Stimulated activated effector memory CD8-positive, alpha-beta T cell treated with anti-CD3 and anti-CD28 coated beads, Interleukin-12 subunit alpha, Interleukin-12 subunit beta, amount 100 ng/mL, for 72 hours (primary cell): ENCODE data around the gene CD63.

Experiments
- ATAC-seq: fragments of 150-1000 bp; cut with Tn5 transposase; 2 replicates; pipeline ENCODE4 v1.10.0; 2021
- DNase-seq, 2 donors: peaks; one replicate each; pipeline ENCODE4 v3.0.0; 2021 to 2022; ENCODE audit warnings: low spot score in 2 of 2
- H3K27ac Mint-ChIP-seq: one replicate; pipeline ENCODE4 v1.8.0; 2022; ENCODE audit warnings: mild to moderate bottlenecking, mixed read lengths
- H3K36me3 Mint-ChIP-seq: one replicate; pipeline ENCODE4 v1.8.0; 2022; ENCODE audit warnings: mild to moderate bottlenecking, mixed read lengths
- H3K4me1 Mint-ChIP-seq: one replicate; pipeline ENCODE4 v1.8.0; 2022; ENCODE audit warnings: mixed read lengths
- H3K4me3 Mint-ChIP-seq: one replicate; pipeline ENCODE4 v1.8.0; 2022; ENCODE audit warnings: mild to moderate bottlenecking, mixed read lengths
- H3K9me3 Mint-ChIP-seq: one replicate; pipeline ENCODE4 v1.8.0; 2022; ENCODE audit warnings: mixed read lengths

CD63 gene

GRCh38 chr12:55744340-55745030 lies 15.7 kb upstream of the CD63 start:
- no peak for DNase-seq
- ATAC-seq: no peak
- peaks cover 8% of the 10 kb centered on the region for H3K36me3 Mint-ChIP-seq
- peak overlapping the region; percentile 78 for H3K4me3 Mint-ChIP-seq
- peak overlapping the region; percentile 62 for H3K27ac Mint-ChIP-seq
- H3K4me1 Mint-ChIP-seq: peaks cover 53% of the 10 kb centered on the region
- H3K9me3 Mint-ChIP-seq: no peaks in the 10 kb centered on the region

- Mint-ChIP-seq H3K27ac (peak overlapping the region; percentile 62), H3K36me3 (no peaks in the 10 kb centered on the region), H3K4me1 (peaks cover 47% of the 10 kb centered on the region), H3K4me3 (peak overlapping the region; percentile 78), H3K9me3 (no peaks in the 10 kb centered on the region)
- ATAC-seq (peak; percentile 68), DNase-seq (peak in 1 of 2 donors; percentile 76)
Observed at GRCh38 chr12:55743406-55744339, 14.9 kb upstream of the CD63 start.

GRCh38 chr12:55742719-55743405 lies 14.1 kb upstream of the CD63 start, which contains the start of gene GDF11:
GDF11 (plus strand) TSS chr12:55743122; CDS start chr12:55743317, 195 bp downstream.
- Mint-ChIP-seq H3K9me3 (no peaks in the 10 kb centered on the region), H3K4me3 (peak within 1 kb of the TSS; percentile 78), H3K36me3 (no peaks in the 10 kb centered on the region), H3K4me1 (peaks cover 52% of the 10 kb centered on the region), H3K27ac (peak within 1 kb of the TSS; percentile 84)
- DNase-seq (peak; percentile 54 to 81), ATAC-seq (peak; percentile 81)

GRCh38 chr12:55741931-55742680 lies 13.3 kb upstream of the CD63 start:
- H3K27ac Mint-ChIP-seq: peak overlapping the region; percentile 84
- peaks cover 52% of the 10 kb centered on the region for H3K4me1 Mint-ChIP-seq
- H3K9me3 Mint-ChIP-seq: no peaks in the 10 kb centered on the region
- ATAC-seq (no peak), DNase-seq (no peak)
- peak overlapping the region; percentile 78 for H3K4me3 Mint-ChIP-seq
- H3K36me3 Mint-ChIP-seq: no peaks in the 10 kb centered on the region

- no peaks in the 10 kb centered on the region for H3K9me3 Mint-ChIP-seq
- H3K4me3 Mint-ChIP-seq: peak overlapping the region; percentile 73
- peaks cover 40% of the 10 kb centered on the region for H3K4me1 Mint-ChIP-seq
- peaks cover 5% of the 10 kb centered on the region for H3K36me3 Mint-ChIP-seq
- no peak overlapping the region for H3K27ac Mint-ChIP-seq
- ATAC-seq (no peak), DNase-seq (no peak)
Observed at GRCh38 chr12:55739025-55739378, 10.2 kb upstream of the CD63 start.

GRCh38 chr12:55738123-55739024 lies 9.6 kb upstream of the CD63 start:
- ATAC-seq: peak; percentile 78
- H3K9me3 Mint-ChIP-seq: no peaks in the 10 kb centered on the region
- DNase-seq: peak; percentile 88 to 91

GRCh38 chr12:55737581-55738122 lies 8.8 kb upstream of the CD63 start:
- Mint-ChIP-seq H3K36me3 (peaks cover 5% of the 10 kb centered on the region), H3K4me3 (peak overlapping the region; percentile 73), H3K4me1 (peaks cover 34% of the 10 kb centered on the region), H3K9me3 (no peaks in the 10 kb centered on the region), H3K27ac (peak overlapping the region; percentile 84)
- DNase-seq (no peak), ATAC-seq (peak; percentile 31)

More at GRCh38 chr12:55738123-55739024, 9.6 kb upstream of the CD63 start:
- H3K36me3 Mint-ChIP-seq: peaks cover 5% of the 10 kb centered on the region
- H3K27ac Mint-ChIP-seq: peak overlapping the region; percentile 84
- H3K4me1 Mint-ChIP-seq: peaks cover 38% of the 10 kb centered on the region
- peak overlapping the region; percentile 73 for H3K4me3 Mint-ChIP-seq

GRCh38 chr12:55736780-55737580 lies 8.2 kb upstream of the CD63 start:
- ATAC-seq (peak; percentile 65), DNase-seq (peak; percentile 47 to 77)
- Mint-ChIP-seq H3K9me3 (no peaks in the 10 kb centered on the region), H3K27ac (peak overlapping the region; percentile 84), H3K4me3 (peak overlapping the region; percentile 73), H3K36me3 (peaks cover 5% of the 10 kb centered on the region), H3K4me1 (peaks cover 28% of the 10 kb centered on the region)

GRCh38 chr12:55736076-55736475 lies 7.3 kb upstream of the CD63 start:
- Mint-ChIP-seq H3K9me3 (no peaks in the 10 kb centered on the region), H3K4me1 (peaks cover 25% of the 10 kb centered on the region), H3K36me3 (peaks cover 5% of the 10 kb centered on the region), H3K4me3 (no peak overlapping the region), H3K27ac (peak overlapping the region; percentile 52)
- DNase-seq (no peak), ATAC-seq (no peak)

- Mint-ChIP-seq H3K4me3 (no peak overlapping the region), H3K27ac (no peak overlapping the region), H3K4me1 (peaks cover 39% of the 10 kb centered on the region)
Observed at GRCh38 chr12:55734595-55734994, 5.8 kb upstream of the CD63 start.

GRCh38 chr12:55733858-55734257 lies 5.0 kb upstream of the CD63 start:
- DNase-seq: no peak
- no peak for ATAC-seq
- H3K4me1 Mint-ChIP-seq: peaks cover 44% of the 10 kb centered on the region
- peaks cover 17% of the 10 kb centered on the region for H3K36me3 Mint-ChIP-seq
- no peak overlapping the region for H3K4me3 Mint-ChIP-seq
- H3K27ac Mint-ChIP-seq: no peak overlapping the region
- no peaks in the 10 kb centered on the region for H3K9me3 Mint-ChIP-seq

More at GRCh38 chr12:55734595-55734994, 5.8 kb upstream of the CD63 start:
- H3K36me3 Mint-ChIP-seq: peaks cover 12% of the 10 kb centered on the region
- no peak for DNase-seq
- H3K9me3 Mint-ChIP-seq: no peaks in the 10 kb centered on the region
- ATAC-seq: no peak

GRCh38 chr12:55733021-55733555 lies 4.3 kb upstream of the CD63 start:
- ATAC-seq (no peak), DNase-seq (no peak)
- no peaks in the 10 kb centered on the region for H3K9me3 Mint-ChIP-seq
- H3K27ac Mint-ChIP-seq: no peak overlapping the region
- H3K36me3 Mint-ChIP-seq: peaks cover 17% of the 10 kb centered on the region
- peaks cover 39% of the 10 kb centered on the region for H3K4me1 Mint-ChIP-seq
- H3K4me3 Mint-ChIP-seq: no peak overlapping the region

GRCh38 chr12:55732288-55732687 lies 3.5 kb upstream of the CD63 start:
- Mint-ChIP-seq H3K4me1 (peaks cover 38% of the 10 kb centered on the region), H3K9me3 (no peaks in the 10 kb centered on the region), H3K27ac (no peak overlapping the region), H3K4me3 (no peak overlapping the region), H3K36me3 (peaks cover 24% of the 10 kb centered on the region)
- ATAC-seq (no peak), DNase-seq (no peak)
